HuH-7.5 (cell line): ENCODE results near the gene PPP2R5B.
"Not testable (repeated sequence)": the region's sequence is repeated elsewhere in the genome, so short reads cannot be mapped to it uniquely, and the experiment has no call there.

ENCODE experiments used
- DNase-seq: peaks from one replicate; pipeline ENCODE4 v3.0.0; 2011; ENCODE audit warnings: low spot score

PPP2R5B gene

DNA sequence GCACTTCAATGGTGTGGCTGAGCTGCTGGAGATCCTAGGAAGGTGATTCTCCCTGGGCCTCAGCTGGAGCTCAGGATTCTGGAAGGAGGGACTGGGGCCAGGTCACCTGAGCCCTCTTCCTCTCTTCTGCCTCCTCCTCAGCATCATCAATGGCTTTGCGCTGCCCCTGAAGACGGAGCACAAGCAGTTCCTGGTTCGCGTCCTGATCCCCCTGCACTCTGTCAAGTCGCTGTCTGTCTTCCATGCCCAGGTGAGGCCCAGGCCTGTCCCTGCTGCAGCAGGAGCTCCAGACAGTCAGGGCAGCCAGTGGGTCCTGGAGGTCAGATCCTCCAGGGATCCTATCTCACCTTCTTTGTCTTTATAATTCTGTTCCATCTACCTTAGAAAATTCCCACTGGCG lies 5.9 kb downstream of the PPP2R5B start:
- DNase-seq = no peak

DNA sequence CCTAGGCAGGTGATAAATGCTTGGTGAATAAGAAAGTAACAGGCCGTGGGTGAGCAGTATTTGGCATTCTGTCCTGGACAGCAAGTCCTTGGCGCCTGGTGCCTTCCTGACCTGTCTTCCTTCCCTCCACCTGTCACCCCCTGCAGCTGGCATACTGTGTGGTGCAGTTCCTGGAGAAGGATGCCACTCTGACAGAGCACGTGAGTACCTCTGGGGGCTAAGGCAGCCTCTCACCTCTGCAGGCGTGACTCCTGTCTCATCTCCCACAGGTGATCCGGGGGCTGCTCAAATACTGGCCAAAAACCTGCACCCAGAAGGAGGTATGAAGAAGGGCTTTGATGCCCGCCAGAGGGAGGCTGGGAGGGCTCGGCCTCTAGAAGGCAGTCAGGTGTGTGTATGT lies 6.8 kb downstream of the PPP2R5B start:
- DNase-seq = no peak

DNA sequence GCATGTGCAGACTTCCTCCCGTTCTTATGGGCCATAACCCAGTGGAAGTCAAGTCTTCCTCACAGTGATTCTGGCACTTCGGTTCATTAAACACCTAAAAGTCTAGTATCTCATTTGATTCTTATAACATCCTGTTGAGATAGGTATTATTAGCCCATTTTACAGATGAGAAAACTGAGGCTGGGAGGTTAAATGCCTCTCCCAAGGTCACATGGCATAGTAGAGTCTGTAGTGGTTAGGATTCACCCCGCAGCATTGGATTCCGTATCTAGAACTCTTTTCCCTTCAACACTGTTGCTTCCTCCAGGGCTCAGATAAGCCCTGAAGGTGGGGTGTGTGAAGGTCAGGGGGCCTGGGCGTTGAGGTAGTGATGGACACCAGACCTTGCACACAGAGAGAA lies 7.8 kb downstream of the PPP2R5B start:
- DNase-seq = no peak

DNA sequence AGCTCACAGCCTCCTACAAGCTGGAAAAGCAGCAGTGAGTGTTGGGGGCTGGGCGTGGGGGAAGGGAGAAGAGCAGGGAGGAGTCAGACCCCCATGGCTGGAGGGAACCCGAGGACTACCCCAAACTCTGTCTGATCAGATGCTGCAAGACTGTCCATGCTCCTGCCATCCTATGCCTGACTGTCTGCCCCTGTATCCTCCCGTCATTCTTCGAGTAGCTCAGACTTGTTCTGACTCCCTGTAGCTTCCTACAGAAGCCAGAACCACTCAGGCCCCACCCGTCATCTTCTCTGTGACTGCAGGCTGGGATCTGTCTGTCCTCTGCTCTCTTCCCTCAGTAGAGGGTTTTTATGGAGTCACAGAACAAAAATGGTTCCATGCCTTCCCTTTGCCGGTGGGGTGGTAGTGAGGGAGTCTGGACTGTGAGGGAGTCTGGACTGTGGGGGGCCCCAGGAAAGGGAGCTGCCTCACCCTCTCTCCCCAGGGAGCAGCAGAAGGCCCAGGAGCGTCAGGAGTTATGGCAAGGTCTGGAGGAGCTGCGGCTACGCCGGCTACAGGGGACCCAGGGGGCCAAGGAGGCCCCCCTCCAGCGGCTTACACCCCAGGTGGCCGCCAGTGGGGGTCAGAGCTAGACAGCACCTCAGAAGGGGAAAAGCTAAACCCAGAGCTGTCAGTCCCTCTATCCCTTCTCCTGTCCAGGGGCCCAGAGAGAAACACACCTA lies 8.9 kb downstream of the PPP2R5B start:
- no peak for DNase-seq

DNA sequence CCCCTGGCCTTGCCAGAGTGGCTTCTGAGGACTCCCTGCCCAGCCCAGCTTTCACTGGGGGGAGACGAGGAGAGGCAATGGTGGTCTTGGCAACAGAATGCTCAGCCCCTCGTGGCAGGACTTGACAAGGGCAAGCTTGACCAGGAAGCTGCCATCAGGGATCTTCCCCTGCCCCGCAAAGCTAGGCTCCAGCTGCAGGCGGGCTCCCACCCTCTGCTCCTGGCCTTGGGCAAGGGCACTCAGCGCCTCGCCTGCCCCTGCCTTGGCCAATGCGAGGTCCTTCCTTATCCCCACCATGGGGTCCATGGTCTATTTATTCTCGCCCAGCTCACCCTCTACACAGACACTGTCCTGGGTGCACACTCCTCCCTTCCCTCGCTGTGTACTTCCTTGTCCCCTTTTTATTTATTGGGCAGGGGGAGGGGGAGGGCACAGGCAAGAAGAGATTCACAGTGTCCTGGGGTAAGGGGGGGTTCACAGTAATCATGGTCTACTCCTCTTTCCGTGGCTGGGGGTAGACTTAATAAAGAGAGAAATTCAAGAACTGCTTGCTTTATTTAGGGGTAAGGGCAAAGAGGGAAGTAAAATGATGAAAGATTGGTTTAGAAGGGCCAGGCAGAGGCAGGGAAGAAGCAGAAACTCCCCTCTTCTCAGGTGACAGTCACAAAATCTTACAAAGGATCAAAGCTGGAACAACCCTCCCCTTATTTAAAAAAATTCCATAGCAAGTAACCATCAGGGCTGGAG lies 9.6 kb downstream of the PPP2R5B start:
- DNase-seq = no peak

DNA sequence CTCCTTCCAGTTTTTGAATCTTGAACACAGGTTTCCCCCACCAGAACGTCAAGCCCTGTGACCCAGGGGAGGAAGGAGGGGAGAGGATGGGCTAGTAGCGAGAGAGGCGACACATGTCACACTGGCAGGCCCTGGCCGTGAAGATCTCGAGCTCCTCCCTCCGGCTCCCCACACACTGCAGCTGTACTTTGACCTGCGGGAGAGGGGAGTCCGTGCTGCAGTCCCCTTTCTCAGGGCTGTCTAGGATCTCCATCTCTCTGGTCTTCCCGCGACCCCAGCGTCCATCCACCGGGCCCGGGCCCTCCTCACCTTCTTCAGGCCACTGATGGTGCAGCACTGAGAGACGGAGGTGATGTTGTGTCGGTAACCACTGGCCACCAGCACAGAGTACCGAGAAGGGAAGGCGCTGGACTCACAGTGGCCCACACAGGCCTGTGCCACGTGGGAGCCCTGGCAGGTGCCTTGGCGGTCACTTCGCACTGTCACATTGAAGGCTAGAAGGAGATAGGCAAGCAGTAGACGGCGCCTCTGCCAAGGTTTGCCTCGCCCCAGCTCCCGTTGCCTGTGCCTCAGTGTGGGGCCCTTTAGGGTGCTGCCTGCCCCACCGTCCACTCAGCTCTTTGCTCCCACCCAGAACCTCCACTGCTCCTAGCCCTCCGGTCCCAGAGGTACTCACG lies 10.3 kb downstream of the PPP2R5B start:
- no peak for DNase-seq

DNA sequence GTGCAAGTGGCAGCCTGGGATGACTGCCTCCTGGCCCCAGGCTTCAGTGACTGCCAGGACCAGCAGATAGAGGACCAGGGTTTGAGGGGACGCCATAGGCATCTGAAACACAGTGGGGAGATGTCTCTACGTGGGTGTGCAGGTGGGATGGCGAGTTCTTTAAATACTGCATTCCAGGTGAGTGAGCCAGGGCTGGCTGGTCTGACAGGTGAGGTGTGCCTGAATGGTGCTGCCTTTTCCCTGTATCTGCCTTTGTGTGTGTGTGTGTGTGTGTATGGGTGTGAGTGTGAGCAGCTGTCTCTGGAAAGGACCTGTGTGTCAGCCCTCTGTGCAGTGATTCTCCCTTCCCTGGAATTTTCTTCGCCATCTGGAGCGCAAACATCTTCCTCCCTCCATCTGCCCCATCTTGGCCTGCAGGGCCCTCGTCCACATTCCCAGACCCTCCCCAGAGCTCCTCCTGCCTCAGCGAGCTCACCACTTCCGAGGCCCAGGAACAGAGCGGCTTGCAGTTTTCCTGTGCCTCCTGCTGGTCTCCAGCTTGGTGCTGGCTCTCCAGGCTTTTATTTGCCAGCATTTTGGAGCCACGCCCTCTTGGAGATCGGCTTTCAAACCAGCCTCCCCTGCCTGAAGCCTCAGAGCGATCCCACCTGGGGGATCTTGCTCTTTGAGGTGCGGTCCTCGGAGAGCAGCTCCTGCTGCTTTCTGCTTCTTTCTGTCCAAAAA lies 11.0 kb downstream of the PPP2R5B start, which contains the start of gene GPHA2:
TSS of gene GPHA2 (minus strand) at position 535 of the 723 bp plus-strand sequence. CDS start at position 102, 433 bp downstream.
- no peak for DNase-seq

DNA sequence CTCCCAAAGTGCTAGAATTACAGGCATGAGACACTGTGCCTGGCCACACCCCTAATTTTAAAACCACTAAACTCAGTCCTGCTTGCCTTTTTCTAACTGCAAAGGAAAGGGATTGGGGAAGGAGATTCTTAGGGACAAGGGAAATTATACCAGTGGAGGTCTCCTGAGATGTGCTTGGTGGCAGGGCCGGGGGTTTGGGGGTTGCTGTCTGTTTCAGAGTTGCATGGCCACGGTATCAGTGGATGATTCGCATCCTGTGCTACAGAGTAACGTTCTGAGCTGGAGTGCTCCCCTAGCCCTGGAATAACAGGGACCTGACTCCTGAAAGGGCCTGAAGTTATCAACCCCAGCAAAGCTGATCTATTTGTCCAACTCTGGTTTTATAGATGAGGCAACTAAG lies 12.1 kb downstream of the PPP2R5B start:
- DNase-seq = no peak

DNA sequence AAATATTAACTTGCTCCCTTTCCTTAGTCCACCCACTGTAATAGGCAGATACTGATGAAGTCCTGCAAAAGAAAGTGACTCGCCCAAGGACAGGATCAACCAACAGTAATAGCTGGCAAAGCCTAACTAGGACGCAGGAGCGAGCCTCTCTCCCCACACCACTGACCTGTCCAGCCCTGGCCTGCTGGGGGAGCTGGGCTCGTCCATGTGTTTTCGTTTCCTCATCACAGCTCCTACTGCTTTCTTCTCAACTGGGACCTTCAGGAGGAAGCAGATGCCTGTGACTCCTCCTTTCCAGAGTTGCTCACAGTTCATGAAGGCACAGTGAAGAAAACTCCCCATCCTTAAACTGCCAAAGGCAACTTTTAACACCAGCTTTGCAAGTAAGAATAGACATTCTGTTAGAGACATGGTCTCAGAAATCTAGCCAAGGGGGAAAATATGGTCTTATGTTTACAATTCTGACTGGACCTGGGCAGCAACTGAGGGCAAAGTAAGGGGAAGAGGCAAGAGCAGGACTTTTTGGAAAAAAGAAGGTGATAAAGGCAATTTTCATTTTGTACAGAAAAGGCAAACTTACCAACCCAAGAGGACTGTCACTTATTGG lies 22.8 kb downstream of the PPP2R5B start:
- no peak for DNase-seq

DNA sequence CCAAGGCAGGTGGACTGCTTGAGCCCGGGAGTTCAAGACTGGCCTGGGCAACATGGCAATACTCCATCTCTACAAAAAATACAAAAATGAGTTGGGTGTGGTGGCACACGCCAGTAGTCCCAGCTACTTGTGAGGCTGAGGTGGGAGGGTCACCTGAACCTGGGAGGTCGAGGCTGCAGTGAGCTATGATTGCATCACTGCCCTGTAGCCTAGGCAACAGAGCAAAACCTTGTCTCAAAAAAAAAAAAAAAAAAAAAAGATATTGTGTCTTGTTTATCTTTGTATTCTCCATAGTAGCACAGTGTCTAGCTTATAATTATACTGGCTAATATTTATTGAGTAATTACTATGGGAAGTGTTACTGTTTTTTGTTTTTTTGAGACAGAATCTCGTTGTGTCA lies 27.0 kb downstream of the PPP2R5B start:
- DNase-seq = no peak

DNA sequence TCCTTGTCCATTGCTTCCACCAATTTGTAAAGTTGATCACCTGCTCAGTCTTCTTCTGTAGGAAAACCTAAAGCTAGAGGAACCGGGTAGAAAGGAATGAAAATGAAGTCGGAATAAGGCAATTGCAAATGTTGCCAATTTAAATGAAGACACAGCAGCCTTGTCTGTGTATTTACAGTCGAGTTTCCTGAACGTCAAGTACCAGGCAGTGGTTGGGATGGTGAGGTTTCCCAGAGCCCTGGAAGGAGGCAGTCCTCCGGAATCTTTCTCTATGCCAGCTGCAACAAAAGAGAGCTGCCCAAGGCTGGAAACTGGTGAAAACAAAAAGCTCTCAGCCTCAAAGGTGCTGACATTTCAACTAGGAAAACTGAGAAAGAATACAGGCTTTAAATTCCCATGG lies 29.7 kb downstream of the PPP2R5B start:
- DNase-seq = no peak

DNA sequence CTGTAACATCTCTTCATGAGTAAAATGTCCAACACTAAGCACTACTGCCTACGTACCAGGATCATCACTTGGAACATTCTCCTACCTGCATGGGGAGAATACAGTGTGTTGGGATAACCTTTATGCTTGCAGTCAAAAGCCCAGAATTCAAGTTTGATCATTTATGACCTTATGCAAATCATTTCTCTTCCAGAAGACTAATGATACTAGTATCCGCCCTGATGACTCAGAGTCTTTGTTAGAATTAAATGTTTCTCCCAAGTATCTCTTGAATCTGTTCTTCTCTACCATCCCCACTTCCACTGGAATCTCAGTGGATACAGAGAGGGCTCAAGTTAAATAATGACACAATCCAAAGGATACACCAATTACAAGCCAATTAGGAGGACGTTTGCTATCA lies 35.0 kb downstream of the PPP2R5B start:
- no peak for DNase-seq

DNA sequence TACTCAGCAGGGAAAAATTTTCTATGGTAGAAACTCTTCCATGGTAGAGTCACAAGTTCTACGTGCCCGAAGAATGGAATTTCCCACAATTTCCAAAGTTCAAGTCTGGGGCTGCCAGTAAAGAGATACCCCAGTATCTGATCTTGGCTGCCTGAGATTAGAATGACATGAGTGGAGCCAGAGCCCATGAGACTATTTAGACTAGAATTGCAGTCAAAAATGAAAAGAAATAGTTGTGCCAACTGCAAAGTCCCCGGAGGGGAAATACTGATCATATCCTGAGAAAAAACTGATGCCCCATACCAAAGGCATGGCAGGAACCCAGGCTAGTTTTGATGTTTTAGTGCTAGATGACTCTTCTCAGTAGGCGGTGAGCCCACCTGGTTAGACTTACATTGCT lies 36.2 kb downstream of the PPP2R5B start:
- DNase-seq = no peak

DNA sequence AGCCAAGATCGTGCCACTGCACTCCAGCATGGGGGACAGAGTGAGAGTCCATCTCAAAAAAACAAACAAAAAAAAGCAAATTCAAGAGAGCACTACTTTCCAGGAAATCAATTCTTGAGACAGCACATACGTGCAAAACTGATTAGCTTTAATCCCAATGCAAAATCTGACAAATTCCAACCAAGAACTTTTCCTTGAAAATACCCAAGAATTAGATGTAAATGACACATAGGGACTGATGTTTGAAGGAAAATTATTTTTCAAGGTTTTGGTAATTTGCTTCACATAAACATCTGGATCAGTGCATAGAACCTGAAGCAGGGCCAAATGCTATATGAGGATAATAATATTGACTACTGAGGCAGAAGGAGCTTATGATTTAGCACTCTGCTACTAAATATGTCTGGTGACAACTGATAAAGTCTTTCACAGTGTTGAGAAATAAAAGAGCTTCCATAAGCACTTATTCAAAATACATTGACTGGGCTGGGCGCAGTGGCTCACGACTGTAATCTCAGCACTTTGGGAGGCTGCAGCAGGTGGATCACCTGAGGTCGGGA lies 38.7 kb downstream of the PPP2R5B start:
- DNase-seq = no peak

DNA sequence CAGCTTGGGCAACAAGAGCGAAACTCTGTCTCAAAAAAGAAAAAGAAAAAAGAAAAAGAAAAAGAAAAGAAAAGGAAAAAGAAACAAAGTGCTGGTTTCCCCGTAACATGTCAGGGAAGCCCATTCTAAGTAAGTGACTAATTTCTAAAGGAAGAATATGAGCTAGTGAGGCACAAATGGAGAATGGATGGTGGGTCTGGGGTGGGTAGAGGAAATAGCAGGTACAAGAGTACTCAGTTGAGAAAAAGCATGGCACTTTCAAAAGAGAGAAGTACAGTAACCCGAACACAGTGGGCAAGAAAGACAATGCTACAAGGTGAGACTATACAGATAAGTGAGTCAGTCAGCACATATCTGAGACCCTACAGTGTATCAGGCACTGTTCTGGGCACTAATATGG lies 42.9 kb downstream of the PPP2R5B start:
- no peak for DNase-seq

DNA sequence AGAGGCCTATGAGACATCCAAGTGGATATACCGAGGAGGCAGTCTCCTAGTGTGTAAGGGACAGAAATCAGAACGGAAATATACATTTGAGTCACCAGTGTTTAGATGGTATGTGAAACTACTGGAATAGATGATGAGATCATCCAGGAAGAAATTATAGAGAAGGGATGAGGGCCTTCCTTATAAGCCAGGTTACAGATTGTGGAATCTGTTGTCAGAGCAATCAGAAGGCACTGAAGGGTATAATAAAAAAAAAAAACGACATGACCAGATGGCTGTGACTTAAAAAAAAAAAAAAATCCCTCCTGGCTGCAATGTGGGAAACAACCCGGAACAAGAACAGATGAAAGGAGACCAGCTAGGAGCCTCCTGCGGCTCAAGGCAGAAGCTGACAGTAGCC lies 44.7 kb downstream of the PPP2R5B start:
- DNase-seq = no peak

DNA sequence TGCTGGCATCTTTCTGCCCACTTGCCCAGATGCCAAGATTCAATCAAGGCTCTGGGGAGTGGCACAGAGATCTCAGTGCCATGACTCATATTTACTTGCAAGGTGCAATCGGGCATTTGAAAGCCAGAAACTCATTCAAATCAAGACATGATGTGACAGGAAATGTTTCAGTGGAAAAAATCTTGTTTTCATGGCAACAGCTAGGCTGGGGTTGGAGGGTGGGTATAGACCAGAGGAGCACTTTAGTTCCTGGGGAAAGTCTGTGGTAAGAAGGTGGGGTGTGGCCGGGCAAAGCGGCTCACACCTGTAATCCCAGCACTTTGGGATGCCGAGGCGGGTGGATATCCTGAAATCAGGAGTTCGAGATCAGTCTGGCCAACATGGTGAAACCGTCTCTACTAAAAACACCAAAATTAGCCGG lies 46.3 kb downstream of the PPP2R5B start:
- DNase-seq = no peak

DNA sequence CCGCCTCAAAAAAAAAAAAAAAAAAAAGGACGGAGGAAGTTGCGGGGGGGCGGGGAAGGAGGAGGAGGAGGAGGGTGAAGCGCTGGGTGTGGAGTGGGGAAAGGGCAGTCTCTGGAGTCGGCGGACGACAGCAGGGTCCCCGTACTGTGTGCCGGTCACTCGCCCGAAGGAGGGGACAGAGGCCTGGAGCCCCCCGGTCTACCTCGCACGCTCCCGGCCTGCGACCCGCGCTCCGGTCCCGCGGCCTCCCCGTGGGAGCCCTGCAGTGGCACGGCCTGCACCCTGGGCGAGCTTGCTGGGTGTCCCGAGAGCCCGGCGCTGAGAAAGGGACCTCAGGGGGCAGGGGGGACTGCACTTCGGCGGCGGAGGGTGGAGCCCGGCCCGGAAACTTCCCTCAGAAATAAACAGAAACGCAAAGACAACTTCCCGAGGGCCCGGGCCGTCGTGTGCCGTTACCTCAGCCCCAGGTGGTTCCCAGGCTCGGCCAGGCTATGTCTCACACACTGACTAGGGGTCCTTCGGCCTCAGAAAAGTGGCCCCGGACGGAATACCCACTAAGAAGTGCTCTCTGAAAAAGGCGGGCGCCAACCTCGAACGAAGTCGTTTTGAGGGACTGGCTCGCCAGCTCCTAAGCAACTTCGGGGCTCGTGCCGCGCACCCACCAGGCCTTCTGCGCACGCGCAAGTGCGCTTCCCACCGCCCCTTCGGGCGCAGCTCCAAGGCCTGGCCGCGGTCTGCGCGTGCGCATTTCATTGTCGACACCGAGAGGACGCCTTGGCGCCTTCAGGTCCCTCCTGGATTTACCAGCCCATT lies 47.1 kb downstream of the PPP2R5B start, which contains the start of gene MAJIN:
TSS of gene MAJIN (minus strand) at position 688 of the 813 bp plus-strand sequence. CDS start 12,703 bp downstream, outside the sequence.
- DNase-seq = no peak

DNA sequence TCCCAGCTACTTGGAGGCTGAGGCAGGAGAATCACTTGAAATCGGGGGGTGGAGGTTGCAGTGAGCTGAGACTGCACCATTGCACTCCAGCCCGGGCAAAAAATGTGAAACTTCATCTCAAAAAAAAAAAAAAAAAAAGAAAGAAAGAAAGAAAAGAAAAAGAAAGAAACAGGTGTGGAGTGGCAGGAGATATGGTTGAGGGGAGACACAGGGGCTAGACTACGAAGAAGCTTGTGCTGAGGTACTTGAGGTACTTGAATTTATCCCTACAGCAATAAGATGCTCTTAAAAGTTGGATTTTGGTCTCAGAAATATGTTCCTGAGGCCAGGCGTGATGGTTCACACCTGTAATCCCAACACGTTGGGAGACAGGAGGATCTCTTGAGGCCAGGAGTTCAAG lies 49.6 kb downstream of the PPP2R5B start:
- no peak for DNase-seq

DNA sequence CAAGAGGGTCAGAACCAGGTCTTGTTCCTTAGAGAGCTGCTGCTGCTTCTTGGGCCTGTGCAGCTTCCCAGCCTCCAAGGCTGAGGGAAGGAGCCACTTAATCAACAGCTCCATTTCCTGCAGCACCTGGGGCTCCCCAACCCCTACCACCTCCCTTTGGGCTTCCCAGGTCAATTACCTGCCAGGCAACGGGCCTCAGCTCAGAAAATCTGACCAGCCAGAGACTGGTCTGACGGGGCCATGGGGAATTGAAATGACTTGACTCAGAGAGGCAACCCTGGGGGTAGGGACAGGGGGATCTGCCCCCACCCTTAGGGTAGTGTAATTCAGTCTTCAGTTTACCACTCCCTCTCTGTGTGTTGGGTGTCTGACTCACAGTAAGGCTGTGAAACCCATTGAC lies 52.2 kb downstream of the PPP2R5B start:
- DNase-seq = no peak

DNA sequence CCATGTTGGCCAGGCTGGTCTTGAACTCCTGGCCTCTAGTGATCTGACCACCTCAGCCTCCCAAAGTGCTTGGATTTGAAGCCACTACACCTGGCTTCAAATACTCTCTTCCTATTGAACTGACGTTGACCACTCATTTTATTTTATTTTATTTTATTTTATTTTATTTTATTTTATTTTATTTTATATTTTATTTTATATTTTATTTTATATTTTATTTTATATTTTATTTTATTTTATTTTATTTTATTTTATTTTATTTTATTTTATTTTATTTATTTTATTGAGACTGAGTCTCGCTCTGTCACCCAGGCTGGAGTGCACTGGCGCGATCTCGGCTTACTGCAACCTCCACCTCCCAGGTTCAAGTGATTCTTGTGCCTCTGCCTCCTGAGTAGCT lies 58.9 kb downstream of the PPP2R5B start:
- DNase-seq = not testable (repeated sequence)
